Panc1 (cell line): Measurements from ENCODE around the gene LIN9. TPM values are rescaled to one million over a fixed set of nuclear protein-coding genes. Genes with fewer than 3 reads are reported as not detected.

ENCODE experiments used
- ATAC-seq: fragments of 200-7000 bp; cut with Tn5 transposase; 2 replicates; pipeline ENCODE4 v1.9.1; 2020; ENCODE audit warnings: mild to moderate bottlenecking, moderate library complexity
- BruUV-seq: library from RNA; stranded (reverse); fragments of 400-500 nt; replicated peaks from 2 replicates; lab custom pipeline; 2021; lab: Mats Ljungman, UMichigan
- CTCF ChIA-PET: fragments of 300-600 bp; sonication (Branson Sonifier 250); formaldehyde crosslinking; loops from one replicate; lab custom pipeline; 2022; ENCODE audit warnings: antibody characterized with exemption; lab: Charles Lee
- POLR2A ChIA-PET: fragments of 300-600 bp; sonication (Branson Sonifier 250); formaldehyde crosslinking; loops from one replicate; lab custom pipeline; 2022; ENCODE audit warnings: antibody characterized with exemption; lab: Charles Lee
- DNase-seq: peaks from one replicate; pipeline ENCODE4 v3.0.0-alpha.2; 2010; ENCODE audit warnings: low read depth, low spot score
- H3K27ac ChIP-seq: 2 replicates; pipeline ENCODE4 v1.5.1; 2011; ENCODE audit warnings: mild to moderate bottlenecking, low read length, inconsistent platforms
- H3K27me3 ChIP-seq: fragments of 200-500 bp; sonication (Bioruptor generic); 2 replicates; pipeline ENCODE4 v1.6.0; 2014; ENCODE audit warnings: low read length, inconsistent platforms; ENCODE audit not compliant: control insufficient read depth, insufficient read depth
- H3K36me3 ChIP-seq: fragments of 200-500 bp; sonication (Bioruptor generic); 2 replicates; pipeline ENCODE4 v1.5.1; 2014; ENCODE audit warnings: inconsistent platforms, mild to moderate bottlenecking, low read length, moderate library complexity; ENCODE audit not compliant: control insufficient read depth, insufficient read depth
- H3K4me1 ChIP-seq: 2 replicates; pipeline ENCODE4 v1.5.1; 2011; ENCODE audit warnings: inconsistent platforms, mild to moderate bottlenecking, low read length, moderate library complexity; ENCODE audit not compliant: control insufficient read depth, insufficient read depth
- H3K4me3 ChIP-seq, 2 experiments: 2 replicates each; pipeline ENCODE4 v1.5.1; 2011 to 2012; ENCODE audit warnings: low read depth in 2 of 2, low read length in 2 of 2, mild to moderate bottlenecking in 2 of 2, inconsistent platforms in 1 of 2, moderate library complexity in 1 of 2
- H3K9me3 ChIP-seq: fragments of 200-500 bp; sonication (Bioruptor generic); 2 replicates; pipeline ENCODE4 v1.5.1; 2014; ENCODE audit warnings: low read depth, mild to moderate bottlenecking, inconsistent platforms, low read length, moderate library complexity; ENCODE audit not compliant: control insufficient read depth, insufficient read depth
- CTCF ChIP-seq: fragments of 450-650 bp; IDR thresholded peaks from 2 replicates; pipeline ENCODE4 v1.5.1; 2017; ENCODE audit warnings: mild to moderate bottlenecking
- POLR2AphosphoS5 ChIP-seq: IDR thresholded peaks from 2 replicates; pipeline ENCODE4 v1.6.1; 2012; ENCODE audit warnings: mild to moderate bottlenecking, low read depth, low read length, moderate library complexity
- REST ChIP-seq, 2 experiments: IDR thresholded peaks; 2 replicates each; pipeline ENCODE4 v1.6.1; 2011 to 2012; ENCODE audit warnings: low read depth in 2 of 2, control low read depth in 1 of 2, low read length in 1 of 2, mild to moderate bottlenecking in 1 of 2, moderate library complexity in 1 of 2; ENCODE audit not compliant: insufficient read depth in 1 of 2
- SIN3A ChIP-seq: IDR thresholded peaks from 2 replicates; pipeline ENCODE4 v1.6.1; 2012; ENCODE audit warnings: low read depth, mild to moderate bottlenecking, low read length, moderate library complexity, borderline replicate concordance; ENCODE audit not compliant: insufficient read depth
- TCF7L2 ChIP-seq: IDR thresholded peaks from 2 replicates; pipeline ENCODE4 v1.6.1; 2011; ENCODE audit warnings: mild to moderate bottlenecking, low read depth, low read length, inconsistent platforms
- in situ Hi-C: cut with HindIII; loops from 2 replicates; pipeline ENCODE4 v1.10.0; 2016; ENCODE audit warnings: low sequenced_read_pairs, low pct_unique_long_range_greater_than_20kb
- intact Hi-C: fragments of 100-400 bp; cut with micrococcal nuclease; formaldehyde crosslinking; loops from one replicate; pipeline ENCODE4 v1.10.0; 2022; ENCODE audit not compliant: unreplicated experiment
- total RNA-seq: library from RNA; stranded (reverse); gene quantifications from one replicate; pipeline ENCODE4 v1.2.1, GENCODE V29; 2021; ENCODE audit not compliant: unreplicated experiment

LIN9 gene
- total RNA-seq, 1 experiment from 2014 or later = 11.4 TPM

- ATAC-seq (no peak; the same call in 1 of the 2 replicates), DNase-seq (no peak)
- TF ChIP-seq TCF7L2 = no peak
- no peak for TF ChIP-seq POLR2AphosphoS5
- TF ChIP-seq REST (IDR thresholded peaks at IDR 0.05; ENCODE audit: insufficient read depth in 1 of 2, low read depth in 2 of 2, low read length in 1 of 2) = no peak
- no peak for TF ChIP-seq SIN3A
- TF ChIP-seq CTCF = no peak
- Histone ChIP-seq H3K27me3 (no peaks in the 10 kb centered on the region), H3K36me3 (no peaks in the 10 kb centered on the region), H3K4me1 (no peaks in the 10 kb centered on the region), H3K4me3 (no peak overlapping the region), H3K27ac (no peak overlapping the region), H3K9me3 (no peaks in the 10 kb centered on the region)
- ChIA-PET POLR2A (interaction anchor here (0.6 kb wide), 2 partner anchors 11 to 106 kb away, joined by 4 to 15 read pairs; no protein-coding TSS in a partner anchor), CTCF (interaction anchor here (0.6 kb wide), 1 partner anchor 10 kb away, joined by 7 read pairs; no protein-coding TSS in a partner anchor)
- intact Hi-C loops = no loop called here
- in situ Hi-C loops = no loop called here
- no TSS peak for BruUV-seq
Observed at GRCh38 chr1:226195144-226195543, 113.8 kb downstream of the LIN9 start.

DNA sequence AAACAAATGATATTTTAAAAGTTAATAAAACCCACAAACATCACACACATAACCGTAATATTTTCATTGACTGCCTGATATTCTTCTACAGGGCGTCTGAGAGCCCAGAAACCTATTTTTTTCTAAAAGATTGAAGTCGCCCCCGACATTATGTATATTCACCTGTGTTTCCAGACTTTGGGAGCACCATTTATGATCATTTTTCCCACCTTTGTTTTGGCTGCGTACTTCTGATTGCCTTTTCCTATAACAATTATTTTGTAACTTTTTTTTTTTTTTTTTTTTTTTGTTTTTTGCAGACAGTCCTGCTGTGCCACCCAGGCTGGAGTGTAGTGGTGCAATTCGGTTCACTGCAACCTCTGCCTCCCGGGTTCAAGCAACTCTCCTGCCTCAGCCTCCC is 121.6 kb downstream of the LIN9 start:
- intact Hi-C loops (no loop called here), in situ Hi-C loops (no loop called here)
- BruUV-seq = TSS peak; percentile 90
- H3K27me3 ChIP-seq = no peaks in the 10 kb centered on the region
- ChIA-PET POLR2A (no interaction called here), CTCF (no interaction called here)
- ATAC-seq = no peak
- peak overlapping the region; percentile 91 to 92 for H3K4me3 ChIP-seq
- TF ChIP-seq SIN3A (no peak), TCF7L2 (no peak), REST (IDR thresholded peaks at IDR 0.05; ENCODE audit: insufficient read depth in 1 of 2, low read depth in 2 of 2, low read length in 1 of 2) (no peak), POLR2AphosphoS5 (no peak), CTCF (no peak)
- no peaks in the 10 kb centered on the region; the same call in 1 of the 2 replicates for H3K36me3 ChIP-seq
- peaks cover 11% of the 10 kb centered on the region; the same call in 1 of the 2 replicates for H3K4me1 ChIP-seq
- no peaks in the 10 kb centered on the region for H3K9me3 ChIP-seq
- no peak for DNase-seq
- peak overlapping the region; percentile 86 for H3K27ac ChIP-seq
